Superior temporal gyrus (tissue), 1 donor: ENCODE data around the gene IKZF4.
"Not testable (repeated sequence)": the region's sequence is repeated elsewhere in the genome, so short reads cannot be mapped to it uniquely, and the experiment has no call there.

Experiments used
- DNase-seq: peaks from one replicate; pipeline ENCODE4 v3.0.0-alpha.2; 2016; ENCODE audit errors: extremely low spot score

IKZF4 gene

DNA sequence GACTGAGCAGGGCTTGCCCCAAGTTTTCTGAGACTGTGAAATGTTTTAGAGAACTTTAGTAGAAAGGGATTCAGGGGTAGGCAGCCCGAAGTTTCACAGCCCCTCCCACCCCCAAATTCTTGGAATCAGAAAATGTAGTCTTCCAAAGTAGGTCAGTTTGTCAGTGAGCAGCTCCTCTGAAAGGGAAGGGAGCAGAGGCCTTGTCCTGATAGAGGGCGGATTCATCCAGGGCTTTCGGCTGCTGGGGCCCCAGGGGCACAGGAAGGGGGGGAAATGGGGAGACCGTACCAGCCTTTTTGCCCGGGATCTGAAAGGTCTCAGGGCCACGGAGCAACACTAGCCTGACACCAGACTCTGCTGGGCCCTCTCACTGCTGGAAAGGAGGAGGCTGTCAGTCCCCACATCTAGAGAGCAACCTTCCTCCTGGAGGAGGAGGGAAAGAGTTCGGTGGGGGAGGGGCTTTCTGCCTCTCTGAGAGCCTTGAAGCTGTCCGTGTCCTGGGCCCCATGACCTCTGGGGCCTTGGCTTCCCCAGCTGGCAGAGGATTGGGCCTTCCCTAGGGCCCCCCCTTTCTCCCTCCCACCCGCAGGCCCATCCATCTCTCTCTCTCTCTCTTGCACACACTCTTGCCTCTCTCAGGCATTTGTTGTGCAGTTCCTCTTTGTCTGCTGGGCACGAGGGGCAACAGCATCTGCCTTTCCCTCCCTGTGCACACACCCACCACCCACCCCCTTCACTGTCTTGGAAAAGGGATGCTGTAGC lies at the start of gene IKZF4:
TSS of gene IKZF4 (plus strand) at position 621 of the 762 bp plus-strand sequence. CDS start 451 bp downstream, outside the sequence.
- no peak for DNase-seq

DNA sequence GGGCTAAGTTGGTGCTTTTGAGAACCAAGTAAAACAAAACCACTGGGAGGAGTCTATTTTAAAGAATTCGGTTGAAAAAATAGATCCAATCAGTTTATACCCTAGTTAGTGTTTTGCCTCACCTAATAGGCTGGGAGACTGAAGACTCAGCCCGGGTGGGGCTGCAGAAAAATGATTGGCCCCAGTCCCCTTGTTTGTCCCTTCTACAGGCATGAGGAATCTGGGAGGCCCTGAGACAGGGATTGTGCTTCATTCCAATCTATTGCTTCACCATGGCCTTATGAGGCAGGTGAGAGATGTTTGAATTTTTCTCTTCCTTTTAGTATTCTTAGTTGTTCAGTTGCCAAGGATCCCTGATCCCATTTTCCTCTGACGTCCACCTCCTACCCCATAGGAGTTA lies 48.8 kb upstream of the IKZF4 start:
- no peak for DNase-seq

DNA sequence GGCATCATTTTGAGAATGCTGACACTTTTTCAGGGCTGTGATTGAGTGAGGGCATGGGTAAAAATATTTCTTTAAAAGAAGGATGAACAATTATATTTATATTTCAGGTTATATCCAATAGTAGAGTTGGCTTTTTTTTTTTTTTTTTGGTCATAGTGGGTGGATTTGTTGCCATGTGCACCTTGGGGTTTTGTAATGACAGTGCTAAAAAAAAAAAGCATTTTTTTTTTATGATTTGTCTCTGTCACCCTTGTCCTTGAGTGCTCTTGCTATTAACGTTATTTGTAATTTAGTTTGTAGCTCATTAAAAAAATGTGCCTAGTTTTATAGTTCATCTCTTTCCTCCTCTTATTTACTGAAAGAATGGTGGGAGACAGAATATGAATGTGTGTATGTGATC lies 48.4 kb upstream of the IKZF4 start:
- DNase-seq = no peak

DNA sequence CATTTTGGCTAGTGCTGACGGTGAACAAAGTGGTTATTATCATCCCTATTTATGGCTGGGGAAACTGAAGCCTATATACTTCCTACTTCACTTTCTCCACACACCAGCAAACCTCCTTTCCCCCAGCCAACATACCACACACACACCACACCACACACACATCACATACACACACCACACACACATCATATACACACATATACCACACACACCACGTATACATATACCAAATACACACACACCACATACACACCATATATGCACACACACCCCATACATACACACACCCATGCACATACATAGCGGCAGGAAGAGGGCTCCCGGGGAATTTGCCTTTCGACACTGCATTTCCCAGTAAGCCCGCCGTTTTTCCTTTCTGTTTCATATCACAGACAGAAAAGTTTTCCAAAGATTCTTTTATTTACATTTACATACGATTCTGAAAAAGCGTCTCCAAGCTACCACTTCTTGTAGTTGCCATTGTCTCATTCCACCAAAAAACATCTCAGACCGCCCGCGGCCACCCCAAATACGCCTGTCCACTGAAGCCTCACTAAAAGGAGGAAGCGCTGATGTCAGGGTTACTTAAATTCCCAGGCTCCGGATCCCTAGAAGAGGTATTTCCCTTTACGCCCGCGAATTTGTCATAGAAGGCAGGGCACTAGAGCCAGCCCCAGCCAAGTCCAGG lies 47.8 kb upstream of the IKZF4 start:
- DNase-seq = no peak

DNA sequence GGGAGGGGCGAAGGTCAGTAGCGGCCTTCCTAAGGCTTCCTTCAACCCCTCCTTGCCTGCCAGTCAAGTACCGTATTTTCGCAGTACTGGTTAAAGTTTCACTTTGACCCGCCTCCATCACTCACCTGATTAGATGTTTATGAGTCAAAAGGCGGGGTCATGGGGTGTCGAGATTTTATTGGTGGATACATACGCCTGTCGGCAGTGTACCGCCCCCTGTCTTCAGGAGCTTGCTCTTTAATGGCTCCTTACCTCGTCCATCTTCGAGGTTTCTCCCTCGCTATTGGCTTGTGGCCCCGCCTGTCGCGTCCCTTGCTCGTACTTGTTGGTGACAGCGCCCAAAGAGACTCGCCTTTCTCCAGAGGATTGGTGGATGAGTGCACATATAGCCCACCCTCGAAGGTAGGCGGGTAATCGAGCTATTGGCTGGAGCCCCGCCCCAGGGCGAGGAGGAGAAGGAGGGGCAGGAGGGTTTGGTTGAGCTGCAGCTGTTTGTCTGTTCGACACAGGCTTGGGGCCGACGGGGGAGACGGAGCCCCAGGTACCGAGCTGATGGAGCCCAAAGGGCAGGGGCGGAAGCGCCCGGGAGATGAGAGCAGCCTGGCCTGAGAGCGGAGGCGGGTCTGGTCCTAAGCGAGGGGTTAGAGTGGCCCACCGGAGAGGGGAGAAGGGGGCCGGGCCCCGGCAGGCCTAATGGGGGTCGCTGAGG lies 47.1 kb upstream of the IKZF4 start, which contains the start of gene RAB5B:
TSS of gene RAB5B (plus strand) at position 480 of the 709 bp plus-strand sequence. CDS start 12,883 bp downstream, outside the sequence.
- peak; percentile 100 for DNase-seq

DNA sequence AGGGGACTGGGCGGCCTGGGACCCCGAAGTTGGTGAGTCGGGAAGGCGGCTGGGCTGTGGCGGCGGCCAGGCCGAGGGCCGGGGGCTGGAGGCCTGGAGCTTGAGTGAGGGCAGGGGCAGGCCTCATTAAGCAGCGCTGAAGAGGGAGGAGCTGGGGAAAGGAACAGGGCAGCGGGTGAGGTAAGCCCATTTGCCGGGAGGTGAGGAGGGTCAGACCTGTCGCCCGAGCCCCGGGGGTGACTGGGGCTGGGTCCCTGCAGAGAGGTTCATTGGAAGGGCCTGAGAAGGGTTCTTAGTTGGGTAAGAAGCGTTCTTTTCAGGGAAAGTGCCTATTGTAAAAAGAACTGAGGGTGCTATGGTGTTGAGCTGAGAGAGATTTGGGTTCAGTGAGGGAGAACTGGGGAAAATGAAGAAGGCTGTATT lies 46.5 kb upstream of the IKZF4 start:
- no peak for DNase-seq

DNA sequence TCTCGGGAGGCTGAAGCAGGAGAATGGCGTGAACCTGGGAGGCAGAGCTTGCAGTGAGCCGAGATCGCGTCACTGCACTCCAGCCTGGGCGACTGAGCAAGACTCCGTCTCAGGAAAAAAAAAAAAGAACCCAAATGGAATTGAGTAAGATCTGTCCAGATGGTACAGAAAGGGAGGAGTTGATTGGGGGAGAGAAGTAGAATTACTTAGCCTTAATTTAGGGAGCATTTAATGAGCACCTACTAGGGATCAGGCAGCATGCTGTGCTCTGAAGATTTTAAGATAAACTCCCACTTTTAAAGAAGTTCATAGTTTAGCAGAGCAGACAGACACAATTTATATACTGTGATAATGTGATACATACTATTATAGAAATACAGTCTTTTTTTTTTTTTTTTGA lies 42.5 kb upstream of the IKZF4 start:
- no peak for DNase-seq

DNA sequence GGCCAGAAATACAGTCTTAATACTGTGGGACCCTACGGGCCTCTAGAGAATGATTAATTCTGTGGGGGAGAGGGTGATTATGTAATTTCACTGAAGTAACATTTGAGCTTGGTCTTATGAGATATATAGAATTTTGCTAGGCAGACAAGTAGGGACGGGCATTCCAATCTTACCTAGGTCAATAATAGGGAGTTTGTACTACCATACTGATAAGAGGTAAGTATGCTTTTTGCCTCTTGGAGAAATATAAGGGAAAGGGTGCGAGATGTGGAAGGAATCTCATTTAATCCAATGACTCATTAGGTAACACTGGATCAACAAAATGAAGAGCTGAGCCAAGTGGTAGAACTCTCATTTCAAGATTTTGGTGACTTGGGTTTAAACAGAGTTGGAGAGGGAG lies 41.8 kb upstream of the IKZF4 start:
- no peak for DNase-seq

DNA sequence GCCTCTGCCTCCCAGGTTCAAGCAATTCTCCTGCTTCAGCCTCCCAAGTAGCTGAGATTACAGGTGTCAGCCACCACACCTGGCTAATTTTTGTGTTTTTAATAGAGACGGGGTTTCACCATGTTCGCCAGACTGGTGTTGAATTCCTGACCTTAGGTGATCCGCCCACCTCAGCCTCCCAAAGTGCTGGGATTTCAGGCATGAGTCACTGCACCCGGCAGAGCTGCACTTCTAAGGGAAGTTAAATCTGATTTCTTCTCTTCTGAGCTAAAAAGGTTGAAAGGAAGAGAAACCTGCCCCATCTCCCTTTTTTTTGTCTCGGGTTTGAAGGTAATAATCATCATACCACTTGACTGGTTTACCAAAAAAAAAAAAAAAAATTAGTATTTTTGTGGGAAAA lies 39.0 kb upstream of the IKZF4 start:
- not testable (repeated sequence) for DNase-seq

DNA sequence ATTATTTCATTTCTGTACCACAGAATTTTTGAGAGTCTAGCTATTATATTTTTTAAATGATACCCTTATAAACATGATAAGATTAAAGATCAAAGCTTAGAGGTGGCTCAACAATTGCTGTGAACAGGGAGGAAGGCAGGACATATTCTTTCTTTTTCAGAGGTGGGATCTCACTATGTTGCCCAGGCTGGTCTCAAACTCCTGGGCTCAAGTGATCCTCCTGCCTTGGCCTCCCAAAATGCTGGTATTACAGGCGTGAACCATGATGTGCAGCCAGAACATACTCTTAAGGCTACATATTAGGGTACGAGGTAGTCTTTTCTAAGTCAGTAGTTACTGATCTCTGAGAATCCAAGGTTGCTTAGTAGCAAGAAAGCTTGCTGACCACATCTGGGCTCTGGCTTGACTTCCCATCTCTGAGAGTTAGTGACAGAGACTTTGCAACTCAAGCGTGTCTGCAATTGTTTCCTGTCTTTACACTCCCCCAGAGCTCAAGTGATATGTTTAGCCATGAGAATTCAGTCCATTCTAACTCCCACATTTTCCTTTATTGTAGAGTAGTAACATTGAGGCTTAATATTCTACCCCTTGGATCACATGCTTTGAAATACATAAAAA lies 38.4 kb upstream of the IKZF4 start:
- DNase-seq = no peak

DNA sequence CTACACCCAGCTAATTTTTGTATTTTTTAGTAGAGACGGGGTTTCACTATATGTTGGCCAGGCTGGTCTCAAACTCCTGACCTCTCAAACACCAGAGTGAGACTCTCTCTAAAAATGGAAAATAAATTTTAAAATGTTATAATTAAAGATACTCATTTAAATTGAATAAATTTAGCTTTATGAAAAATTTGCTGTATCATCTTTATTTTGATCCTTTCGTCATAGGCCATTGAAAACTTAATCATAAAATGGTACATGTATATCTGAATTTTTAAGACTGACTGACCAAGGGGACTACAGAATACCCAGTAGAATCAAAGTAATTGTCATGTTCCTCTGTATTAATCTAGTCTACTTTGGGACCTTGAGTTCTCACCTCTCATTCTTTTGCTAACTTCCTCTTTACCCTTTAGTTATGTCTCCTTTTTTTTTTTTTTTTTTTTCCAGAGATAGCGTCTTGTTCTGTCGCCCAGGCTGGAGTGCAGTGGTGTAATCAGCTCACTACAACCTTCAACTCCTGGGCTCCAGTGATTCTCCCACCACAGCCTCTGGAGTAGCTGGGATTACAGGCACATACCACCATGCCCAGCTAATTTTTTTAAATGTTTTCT lies 37.5 kb upstream of the IKZF4 start:
- DNase-seq = no peak

DNA sequence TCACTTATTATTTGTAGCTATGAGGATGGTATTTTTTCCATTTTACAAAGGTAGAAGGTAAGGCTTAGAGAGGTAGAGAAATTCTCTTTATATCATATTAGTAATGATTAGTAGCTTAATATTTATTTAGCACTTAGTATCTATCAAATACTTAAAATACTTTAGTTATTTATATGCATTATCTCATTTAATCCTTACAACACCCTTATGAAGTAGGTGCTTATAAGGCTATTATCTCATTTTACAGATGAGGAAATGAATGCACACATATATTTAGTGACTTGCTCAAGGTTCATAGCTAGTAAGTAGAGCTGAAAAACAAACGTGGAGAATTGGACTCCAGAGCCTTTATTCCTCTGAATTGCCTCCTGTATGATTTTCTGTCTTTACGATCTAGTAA lies 36.0 kb upstream of the IKZF4 start:
- DNase-seq = no peak

DNA sequence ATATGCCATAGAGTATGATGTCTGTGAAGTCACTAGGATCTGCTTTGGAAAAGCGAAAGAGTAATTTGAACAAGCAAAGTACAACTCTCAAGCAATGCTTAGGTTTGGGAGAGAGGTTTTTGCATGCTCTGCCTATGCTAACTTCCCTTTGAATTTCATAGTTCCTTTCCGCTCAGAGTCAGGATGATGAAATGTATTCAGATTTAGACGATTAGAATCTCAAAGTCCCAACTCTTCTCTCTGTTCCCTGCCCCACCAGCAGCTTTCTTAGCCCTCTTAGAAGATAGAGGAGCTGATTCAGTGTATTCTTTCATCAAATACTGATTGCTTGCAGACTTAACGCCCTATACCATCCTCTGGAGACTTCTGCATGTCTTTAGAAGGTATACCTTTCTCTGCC lies 35.5 kb upstream of the IKZF4 start:
- DNase-seq = no peak

DNA sequence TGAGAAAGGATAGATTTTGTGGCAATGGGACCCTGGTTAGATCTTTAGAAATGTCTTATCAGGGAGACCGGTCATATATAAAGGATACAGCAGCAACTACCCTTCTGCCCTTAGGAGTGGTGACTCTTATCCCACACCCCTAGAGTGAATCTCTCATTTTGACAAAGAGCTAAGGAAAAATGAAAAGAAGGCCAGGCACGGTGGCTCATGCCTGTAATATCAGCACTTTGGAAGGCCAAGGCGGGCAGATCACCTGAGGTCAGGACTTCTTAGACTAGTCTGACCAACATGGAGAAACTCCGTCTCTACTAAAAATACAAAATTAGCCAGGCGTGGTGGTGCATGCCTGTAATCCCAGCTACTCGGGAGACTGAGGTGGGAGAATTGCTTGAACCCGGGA lies 34.9 kb upstream of the IKZF4 start:
- DNase-seq = not testable (repeated sequence)

DNA sequence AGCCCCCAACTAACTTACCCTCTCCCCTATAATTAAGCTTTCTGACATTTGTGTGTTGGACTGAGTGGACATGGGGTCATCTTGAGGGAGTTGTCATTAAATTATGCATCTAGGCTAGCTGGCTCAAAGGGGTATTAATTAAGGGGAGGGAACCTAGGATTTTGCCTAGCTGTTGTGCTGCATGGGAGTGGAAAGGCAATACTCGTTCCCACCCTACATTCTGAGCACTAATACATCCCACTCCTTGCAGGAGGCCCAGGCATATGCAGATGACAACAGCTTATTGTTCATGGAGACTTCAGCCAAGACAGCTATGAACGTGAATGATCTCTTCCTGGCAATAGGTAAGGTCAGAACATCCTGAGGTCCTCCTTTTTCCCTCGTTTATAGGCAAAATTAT lies 29.7 kb upstream of the IKZF4 start:
- no peak for DNase-seq

DNA sequence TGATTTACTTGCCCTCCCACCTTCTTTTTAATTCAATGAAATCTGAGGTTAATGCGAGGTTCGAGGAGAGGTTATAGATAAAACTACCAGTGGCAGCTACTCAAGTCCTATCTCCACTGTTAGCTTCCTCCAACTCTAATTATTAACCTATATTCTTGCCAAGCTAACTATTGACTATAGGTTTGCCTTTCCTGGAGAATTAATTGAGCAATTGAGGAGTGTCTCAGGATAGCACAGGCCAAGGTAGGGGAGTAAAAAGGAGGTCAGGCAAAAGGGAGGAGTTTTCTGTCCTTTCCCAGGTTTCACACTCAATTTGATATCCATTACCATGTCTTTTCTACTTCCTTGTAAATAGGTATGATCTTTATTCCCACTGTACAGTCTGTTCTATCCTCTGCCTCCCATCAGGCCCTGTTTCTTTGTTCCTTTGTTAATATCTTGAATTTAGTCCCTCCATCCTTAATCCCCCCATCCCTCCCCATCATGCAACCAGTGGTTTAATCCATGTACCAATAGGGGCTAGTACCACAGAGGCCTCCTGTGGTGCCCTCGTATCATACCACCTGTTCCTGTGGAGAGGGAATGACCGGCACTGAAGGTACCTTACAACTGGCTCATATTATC lies 27.5 kb upstream of the IKZF4 start:
- no peak for DNase-seq

DNA sequence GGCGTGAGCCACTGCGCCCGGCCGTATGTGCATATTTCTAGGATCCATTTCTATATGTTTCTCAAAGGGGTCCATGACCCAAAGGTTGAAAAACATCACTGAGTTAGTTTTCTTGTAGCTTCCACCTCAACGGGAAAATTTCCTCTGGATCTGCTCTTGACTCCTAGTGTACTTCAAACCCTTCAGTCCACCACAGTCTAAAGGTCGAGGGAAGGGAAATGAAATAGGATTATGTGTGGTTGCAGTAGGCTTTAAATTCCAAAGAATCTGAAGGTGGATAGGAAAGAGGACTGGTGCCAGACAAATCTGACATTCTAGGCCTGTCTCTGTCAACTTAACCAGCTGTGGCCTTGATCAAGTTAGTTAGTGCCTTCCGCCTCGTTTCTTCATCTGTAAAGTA lies 25.5 kb upstream of the IKZF4 start:
- DNase-seq = no peak

DNA sequence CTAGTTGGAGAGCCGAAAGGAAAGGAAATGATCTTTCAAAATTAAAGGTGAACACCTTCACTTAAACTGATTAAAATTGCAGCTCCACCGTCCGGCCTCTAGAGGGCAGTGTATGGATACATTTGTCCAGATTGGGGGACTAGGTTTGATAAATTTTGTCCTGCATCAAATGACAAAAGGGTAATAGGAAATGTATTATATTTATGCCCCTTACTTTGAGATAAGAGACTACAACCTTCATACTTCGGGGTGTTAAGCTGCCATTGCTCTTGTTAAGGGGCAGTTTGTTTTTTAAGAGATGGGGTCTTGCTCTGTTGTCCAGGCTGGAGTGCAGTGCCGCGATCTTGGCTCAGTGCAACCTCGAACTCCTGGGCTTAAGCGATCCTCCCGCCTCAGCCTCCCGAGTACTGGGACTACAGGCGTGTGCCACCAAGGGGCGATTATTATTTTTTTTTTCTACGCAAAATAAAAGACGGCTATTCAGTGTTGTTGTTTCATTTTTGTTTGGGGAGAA lies 24.6 kb upstream of the IKZF4 start:
- peak; percentile 89 for DNase-seq

DNA sequence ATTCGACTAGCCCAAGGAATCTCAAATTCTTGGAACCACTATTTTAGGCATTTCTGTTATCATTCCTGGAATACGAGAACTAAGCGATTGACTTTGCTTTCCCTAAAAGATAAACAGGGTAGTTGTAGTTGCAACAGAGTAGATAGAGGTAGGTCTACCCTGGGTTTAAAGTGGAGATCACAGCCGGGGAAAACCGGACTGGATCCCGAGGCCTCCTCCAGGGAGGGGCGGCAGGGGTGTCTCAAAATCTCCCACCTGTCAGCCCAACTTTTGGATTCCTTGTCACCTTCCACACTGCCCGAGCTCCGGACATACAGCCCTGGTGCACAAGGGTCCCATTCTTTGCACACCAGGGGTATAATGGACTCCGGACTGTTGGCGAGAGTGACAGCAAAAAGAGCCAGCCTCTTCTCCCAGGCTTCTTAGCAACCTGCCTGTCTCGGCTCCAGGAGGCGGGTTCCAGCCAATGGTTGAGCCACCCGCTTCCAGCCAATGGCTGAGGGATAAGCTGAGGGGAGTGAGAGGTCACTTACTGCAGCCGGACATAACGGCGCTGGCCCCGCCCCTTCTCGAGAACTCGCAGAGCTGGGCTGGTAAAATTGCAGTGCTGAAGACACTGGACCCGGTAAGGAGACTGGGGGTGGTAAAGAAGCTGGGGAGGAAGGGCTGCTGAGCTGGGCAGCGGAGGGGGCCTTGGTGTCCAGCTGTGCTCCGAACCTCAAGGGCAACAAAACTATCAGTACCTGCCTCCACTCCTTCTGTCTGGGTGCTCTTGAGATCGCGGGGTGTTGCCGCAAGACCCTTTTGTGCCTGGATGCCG lies 23.9 kb upstream of the IKZF4 start, which contains the start of gene SUOX:
TSS of gene SUOX (plus strand) at position 562 of the 820 bp plus-strand sequence. CDS start 4,946 bp downstream, outside the sequence.
- peak; percentile 98 for DNase-seq

DNA sequence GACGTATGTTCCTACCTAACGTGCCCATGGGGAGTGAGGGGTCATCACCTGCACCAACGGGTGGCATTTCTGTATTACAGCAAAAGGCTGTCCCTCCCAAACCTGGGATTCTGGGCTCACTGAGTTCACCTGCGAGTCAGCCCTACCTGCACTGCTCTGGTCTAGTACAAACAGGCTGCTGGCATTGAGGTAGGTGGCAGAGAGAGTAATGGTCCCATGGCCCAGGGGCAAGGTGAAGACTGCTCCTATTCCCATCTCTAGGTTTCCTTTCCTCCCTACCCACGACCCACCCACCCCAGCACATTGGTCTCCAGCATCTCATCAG lies 23.3 kb upstream of the IKZF4 start:
- no peak for DNase-seq
